Fibroblast of pulmonary artery (primary cell): Measurements from ENCODE around the gene APIP.

Experiments
- DNase-seq: peaks from one replicate; pipeline ENCODE4 v3.0.0-alpha.2; 2010; ENCODE audit warnings: low read depth
- H3K4me3 ChIP-seq: replicated peaks from 2 replicates; pipeline ENCODE4 v1.5.1; 2011; ENCODE audit warnings: low read depth, mild to moderate bottlenecking, control low read depth, low read length, moderate library complexity
- TF ChIP-seq, protein P1 (sequence below): IDR thresholded peaks from 2 replicates; pipeline ENCODE4 v1.5.1; 2011; ENCODE audit warnings: mild to moderate bottlenecking, control low read depth, low read length, inconsistent platforms; ENCODE audit errors: missing control alignments

APIP gene

GRCh38 chr11:34916015-34916842, at the start of gene APIP, which contains the start of gene PDHX:
Gene APIP (minus strand): TSS chr11:34916379. CDS start chr11:34916284, 95 bp downstream.
Gene PDHX (plus strand): TSS chr11:34916618. CDS start chr11:34916656, 38 bp downstream.
- TF ChIP-seq, protein P1, sequence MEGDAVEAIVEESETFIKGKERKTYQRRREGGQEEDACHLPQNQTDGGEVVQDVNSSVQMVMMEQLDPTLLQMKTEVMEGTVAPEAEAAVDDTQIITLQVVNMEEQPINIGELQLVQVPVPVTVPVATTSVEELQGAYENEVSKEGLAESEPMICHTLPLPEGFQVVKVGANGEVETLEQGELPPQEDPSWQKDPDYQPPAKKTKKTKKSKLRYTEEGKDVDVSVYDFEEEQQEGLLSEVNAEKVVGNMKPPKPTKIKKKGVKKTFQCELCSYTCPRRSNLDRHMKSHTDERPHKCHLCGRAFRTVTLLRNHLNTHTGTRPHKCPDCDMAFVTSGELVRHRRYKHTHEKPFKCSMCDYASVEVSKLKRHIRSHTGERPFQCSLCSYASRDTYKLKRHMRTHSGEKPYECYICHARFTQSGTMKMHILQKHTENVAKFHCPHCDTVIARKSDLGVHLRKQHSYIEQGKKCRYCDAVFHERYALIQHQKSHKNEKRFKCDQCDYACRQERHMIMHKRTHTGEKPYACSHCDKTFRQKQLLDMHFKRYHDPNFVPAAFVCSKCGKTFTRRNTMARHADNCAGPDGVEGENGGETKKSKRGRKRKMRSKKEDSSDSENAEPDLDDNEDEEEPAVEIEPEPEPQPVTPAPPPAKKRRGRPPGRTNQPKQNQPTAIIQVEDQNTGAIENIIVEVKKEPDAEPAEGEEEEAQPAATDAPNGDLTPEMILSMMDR, result no peak
- peak within 1 kb of the TSS; percentile 91 for H3K4me3 ChIP-seq
- peak; percentile 99 for DNase-seq

DNA sequence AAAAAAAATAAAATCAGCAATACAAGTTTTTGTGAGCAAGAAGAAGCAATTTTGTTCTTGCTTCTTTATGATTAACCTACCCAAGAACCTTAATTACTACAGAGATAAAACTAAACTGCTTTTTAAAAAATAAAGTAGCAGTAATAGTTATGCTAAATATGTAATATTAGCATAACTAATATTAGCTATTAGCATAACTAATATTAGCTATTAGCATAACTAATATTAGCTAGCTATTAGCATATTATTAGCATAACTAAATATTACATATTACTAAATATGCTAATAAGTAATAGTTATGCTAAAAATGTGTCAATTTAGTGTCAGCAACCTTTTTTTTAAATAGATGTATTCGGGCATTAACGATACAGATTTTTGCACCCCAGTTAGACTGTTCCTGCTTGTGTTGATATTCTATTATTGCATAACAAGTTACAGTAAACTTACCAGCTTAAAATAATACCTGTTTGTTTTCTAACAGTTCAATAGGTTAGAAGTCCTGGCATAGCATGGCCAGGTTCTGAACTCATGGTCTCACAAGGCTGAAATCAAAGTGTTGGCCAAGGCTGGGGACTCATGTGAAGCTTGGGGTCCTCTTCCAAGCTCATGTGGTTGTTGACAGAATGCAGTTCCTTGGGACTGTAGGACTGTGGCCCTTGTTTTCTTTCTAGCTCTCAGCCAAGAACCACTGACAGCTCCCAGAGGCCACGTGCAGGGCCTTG, 48.6 kb upstream of the APIP start:
- H3K4me3 ChIP-seq, result no peak overlapping the region
- TF ChIP-seq, protein P1, result no peak
- no peak for DNase-seq

DNA sequence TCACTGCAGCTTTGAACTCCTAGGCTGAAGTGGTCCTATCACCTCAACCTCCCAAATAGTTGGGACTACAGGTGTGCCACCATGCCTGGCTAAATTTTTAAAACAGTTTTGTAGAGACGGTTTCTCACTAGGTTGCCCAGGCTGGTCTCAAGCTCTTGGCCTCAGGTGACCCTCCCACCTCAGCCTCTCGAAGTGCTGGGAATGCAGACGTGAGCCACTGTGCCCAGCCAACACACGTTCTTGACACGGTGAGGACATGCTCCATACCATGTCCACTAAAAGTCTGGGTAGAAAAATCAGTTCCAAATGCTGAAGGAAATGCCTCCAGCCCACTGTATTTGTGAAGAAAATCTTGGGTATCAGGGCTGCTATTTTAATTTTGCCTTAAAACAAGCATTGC, 47.2 kb upstream of the APIP start:
- TF ChIP-seq, protein P1, result no peak
- H3K4me3 ChIP-seq, result no peak overlapping the region
- no peak for DNase-seq

- DNase-seq, result no peak
- H3K4me3 ChIP-seq, result no peak overlapping the region
- TF ChIP-seq, protein P1, result no peak
Observed at GRCh38 chr11:34962034-34962433, 45.9 kb upstream of the APIP start.

DNA sequence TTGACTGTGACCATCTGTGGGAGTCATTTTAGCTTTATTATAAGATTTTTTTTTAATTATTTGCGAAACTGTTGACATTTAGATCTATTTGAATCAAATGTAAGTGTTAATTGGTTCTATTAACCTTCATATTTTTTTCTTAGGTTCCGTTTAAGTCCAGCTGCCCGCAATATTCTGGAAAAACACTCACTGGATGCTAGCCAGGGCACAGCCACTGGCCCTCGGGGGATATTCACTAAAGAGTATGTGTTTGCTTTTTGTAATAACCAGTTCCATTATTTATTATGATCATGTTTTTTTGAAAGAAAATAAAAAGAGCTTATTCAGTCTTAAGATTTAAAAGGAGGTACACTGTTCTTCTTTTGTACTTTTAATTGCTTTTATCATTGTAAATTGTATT, 44.1 kb upstream of the APIP start:
- H3K4me3 ChIP-seq, result no peak overlapping the region
- no peak for DNase-seq
- TF ChIP-seq, protein P1, result no peak

DNA sequence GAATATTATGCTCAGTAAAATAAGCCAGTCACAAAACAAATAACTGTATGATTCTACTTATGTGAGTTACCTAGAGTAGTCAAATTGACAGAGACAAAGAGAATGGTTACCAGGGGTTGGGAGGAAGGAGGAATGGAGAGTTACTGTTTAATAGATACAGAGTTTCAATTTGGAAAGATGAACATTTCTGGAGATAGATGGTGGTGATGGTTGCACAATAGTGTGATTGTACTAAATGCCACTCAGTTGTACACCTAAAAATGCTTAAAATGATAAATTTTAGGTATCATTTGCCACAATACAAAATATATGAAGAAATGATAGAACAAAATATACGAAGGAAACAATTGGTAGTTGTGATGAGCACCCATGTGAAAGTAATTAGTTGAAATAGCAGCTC, 43.6 kb upstream of the APIP start:
- no peak for DNase-seq
- TF ChIP-seq, protein P1, result no peak
- H3K4me3 ChIP-seq, result no peak overlapping the region
